Gastroesophageal sphincter (tissue), 3 donors: Measurements from ENCODE around the gene TMEM117.

ENCODE experiments used
- CTCF ChIP-seq, 4 experiments: fragments of 200-600 bp in 2 of 4; fragments of 450-650 bp in 2 of 4; sonication (generic) in 1 of 4; IDR thresholded peaks; one replicate each; pipeline ENCODE4 v1.5.1; 2017 to 2019; ENCODE audit warnings: antibody characterized with exemption in 4 of 4, mild to moderate bottlenecking in 2 of 4, moderate library complexity in 2 of 4
- EP300 ChIP-seq: sonication (generic); formaldehyde crosslinking; IDR thresholded peaks from one replicate; pipeline ENCODE4 v1.6.1; 2017; ENCODE audit warnings: antibody characterized with exemption, mild to moderate bottlenecking
- POLR2A ChIP-seq, 2 donors: fragments of 450-650 bp; IDR thresholded peaks; one replicate each; pipeline ENCODE4 v1.6.1; 2017; ENCODE audit warnings: antibody characterized with exemption in 2 of 2, mild to moderate bottlenecking in 2 of 2, moderate library complexity in 1 of 2
- POLR2AphosphoS5 ChIP-seq: sonication (generic); formaldehyde crosslinking; IDR thresholded peaks from one replicate; pipeline ENCODE4 v1.6.1; 2017; ENCODE audit warnings: antibody characterized with exemption

GRCh38 chr12:43921666-43922337 lies 85.9 kb downstream of the TMEM117 start:
- TF ChIP-seq CTCF (IDR thresholded peaks at IDR 0.05) (no peak), POLR2A (IDR thresholded peaks at IDR 0.05) (no peak), POLR2AphosphoS5 (no peak), EP300 (no peak)
